MM.1S (cell line): ENCODE data around the gene SPEF2.
"Not testable (repeated sequence)": the region's sequence is repeated elsewhere in the genome, so short reads cannot be mapped to it uniquely, and the experiment has no call there.

Experiments
- DNase-seq: peaks from one replicate; pipeline ENCODE4 v3.0.0-alpha.2; 2015
- H2AFZ ChIP-seq: fragments of 300-600 bp; sonication (generic); 2 replicates; pipeline ENCODE4 v1.6.0; 2016; ENCODE audit warnings: antibody characterized with exemption, low read length
- H3F3A ChIP-seq: fragments of 300-600 bp; sonication (generic); 2 replicates; pipeline ENCODE4 v1.6.1; 2016; ENCODE audit warnings: mild to moderate bottlenecking, antibody characterized with exemption, low read length, moderate library complexity, mixed read lengths; ENCODE audit not compliant: insufficient read depth
- H3K27ac ChIP-seq: fragments of 300-600 bp; sonication (generic); 2 replicates; pipeline ENCODE4 v1.5.1; 2016; ENCODE audit warnings: mild to moderate bottlenecking, low read length
- H3K27me3 ChIP-seq: fragments of 300-600 bp; sonication (generic); replicated peaks from 2 replicates; pipeline ENCODE4 v1.6.0; 2016; ENCODE audit warnings: low read length; ENCODE audit not compliant: insufficient read depth
- H3K36me3 ChIP-seq: fragments of 300-600 bp; sonication (generic); replicated peaks from 2 replicates; pipeline ENCODE4 v1.6.1; 2016; ENCODE audit warnings: mild to moderate bottlenecking, low read length, mixed read lengths; ENCODE audit not compliant: insufficient read depth
- H3K4me1 ChIP-seq: fragments of 300-600 bp; sonication (generic); 2 replicates; pipeline ENCODE4 v1.6.1; 2016; ENCODE audit warnings: low read length, mixed read lengths
- H3K4me2 ChIP-seq: fragments of 300-600 bp; sonication (generic); 2 replicates; pipeline ENCODE4 v1.6.0; 2016; ENCODE audit warnings: low read depth, low read length
- H3K4me3 ChIP-seq: fragments of 300-600 bp; sonication (generic); 2 replicates; pipeline ENCODE4 v1.5.1; 2016; ENCODE audit warnings: low read length, mixed read lengths
- H3K79me2 ChIP-seq: fragments of 300-600 bp; sonication (generic); 2 replicates; pipeline ENCODE4 v1.6.1; 2016; ENCODE audit warnings: mixed run types, low read length, mixed read lengths
- H3K9ac ChIP-seq: fragments of 300-600 bp; sonication (generic); 2 replicates; pipeline ENCODE4 v1.6.1; 2016; ENCODE audit warnings: low read length, mixed read lengths
- H3K9me2 ChIP-seq: fragments of 300-600 bp; sonication (generic); replicated peaks from 2 replicates; pipeline ENCODE4 v1.6.1; 2016; ENCODE audit warnings: mild to moderate bottlenecking, low read length, mixed read lengths; ENCODE audit not compliant: insufficient read depth
- H3K9me3 ChIP-seq: fragments of 300-600 bp; sonication (generic); replicated peaks from 2 replicates; pipeline ENCODE4 v1.6.1; 2016; ENCODE audit warnings: mild to moderate bottlenecking, low read length, mixed read lengths; ENCODE audit not compliant: insufficient read depth
- H4K20me1 ChIP-seq: fragments of 300-600 bp; sonication (generic); 2 replicates; pipeline ENCODE4 v1.6.1; 2016; ENCODE audit warnings: mild to moderate bottlenecking, low read length, moderate library complexity, mixed read lengths; ENCODE audit not compliant: insufficient read depth
- CTCF ChIP-seq: fragments of 300-600 bp; sonication (generic); IDR thresholded peaks from 2 replicates; pipeline ENCODE4 v1.5.1; 2016; ENCODE audit warnings: antibody characterized with exemption, low read length, mixed read lengths
- EZH2 ChIP-seq: fragments of 300-600 bp; sonication (generic); optimal IDR thresholded peaks from 2 replicates; pipeline ENCODE3; 2017; ENCODE audit warnings: low read depth, mild to moderate bottlenecking, antibody characterized with exemption, low read length, mixed read lengths
- EZH2phosphoT487 ChIP-seq: fragments of 300-600 bp; sonication (generic); IDR thresholded peaks from 2 replicates; pipeline ENCODE4 v1.6.1; 2018; ENCODE audit warnings: antibody characterized with exemption, low read length

The SPEF2 gene

GRCh38 chr5:35855187-35855586 is 237.5 kb downstream of the SPEF2 start:
- Histone ChIP-seq H3K36me3 (no peaks in the 10 kb centered on the region), H3K79me2 (no peaks in the 10 kb centered on the region), H3K9me2 (no peaks in the 10 kb centered on the region), H3K27me3 (no peaks in the 10 kb centered on the region), H3K4me3 (no peak overlapping the region), H3K27ac (no peak overlapping the region), H2AFZ (no peak overlapping the region), H3K4me1 (peaks cover 12% of the 10 kb centered on the region), H4K20me1 (no peaks in the 10 kb centered on the region), H3F3A (no peaks in the 10 kb centered on the region), H3K4me2 (no peak overlapping the region), H3K9me3 (no peaks in the 10 kb centered on the region), H3K9ac (no peak overlapping the region)
- no peak for DNase-seq
- TF ChIP-seq EZH2phosphoT487, result no peak
- no peak for TF ChIP-seq CTCF
- TF ChIP-seq EZH2, result no peak

DNA sequence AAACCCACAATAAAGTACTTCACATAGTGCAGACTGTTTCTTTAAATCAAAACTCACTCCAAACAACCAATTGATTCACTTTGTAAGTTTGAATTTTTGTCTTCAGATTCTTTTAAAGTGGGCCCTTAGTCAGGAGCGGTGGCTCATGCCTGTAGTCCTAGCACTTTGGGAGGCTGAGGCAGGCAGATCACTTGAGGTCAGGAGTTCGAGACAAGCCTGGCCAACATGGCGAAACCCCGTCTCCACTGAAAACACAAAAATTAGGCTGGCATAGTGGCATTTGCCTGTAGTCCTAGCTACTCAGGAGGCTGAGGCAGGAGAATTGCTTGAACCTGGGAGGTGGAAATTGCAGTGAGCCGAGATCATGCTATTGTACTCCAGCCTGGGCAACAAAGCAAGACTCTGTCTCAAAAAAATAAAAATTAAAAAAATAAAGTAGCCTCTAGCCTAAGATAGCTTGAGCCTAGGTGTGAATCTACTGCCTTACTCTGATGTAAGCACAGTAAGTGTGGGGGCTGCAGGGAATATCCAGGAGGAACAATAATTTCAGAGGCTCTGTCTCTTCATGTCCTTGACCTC is 238.6 kb downstream of the SPEF2 start:
- not testable (repeated sequence) for H3K4me3 ChIP-seq, H3K9me3 ChIP-seq, H3K27me3 ChIP-seq, H3F3A ChIP-seq, H3K27ac ChIP-seq, H2AFZ ChIP-seq, H3K79me2 ChIP-seq, H3K9ac ChIP-seq, H4K20me1 ChIP-seq, H3K36me3 ChIP-seq, H3K9me2 ChIP-seq, H3K4me2 ChIP-seq, DNase-seq
- peaks cover 12% of the 10 kb centered on the region for H3K4me1 ChIP-seq

- Histone ChIP-seq H3K79me2 (no peaks in the 10 kb centered on the region), H3K9me3 (no peaks in the 10 kb centered on the region), H2AFZ (no peak within 1 kb of the TSS), H3K9ac (no peak within 1 kb of the TSS), H3F3A (no peaks in the 10 kb centered on the region), H3K27me3 (no peaks in the 10 kb centered on the region), H3K4me1 (peaks cover 10% of the 10 kb centered on the region), H3K4me2 (no peak within 1 kb of the TSS), H3K36me3 (no peaks in the 10 kb centered on the region), H3K4me3 (no peak within 1 kb of the TSS), H4K20me1 (no peaks in the 10 kb centered on the region), H3K9me2 (no peaks in the 10 kb centered on the region), H3K27ac (no peak within 1 kb of the TSS)
- no peak for DNase-seq
- TF ChIP-seq EZH2phosphoT487, result no peak
- no peak for TF ChIP-seq CTCF
- no peak for TF ChIP-seq EZH2
Observed at GRCh38 chr5:35856765-35857351, 239.2 kb downstream of the SPEF2 start, which contains the start of gene IL7R. Gene IL7R (plus strand): TSS chr5:35856891. CDS start chr5:35856978, 87 bp downstream.

GRCh38 chr5:35857606-35858205 is 240.0 kb downstream of the SPEF2 start:
- no peak overlapping the region for H2AFZ ChIP-seq
- no peaks in the 10 kb centered on the region for H3K27me3 ChIP-seq
- no peaks in the 10 kb centered on the region for H4K20me1 ChIP-seq
- no peaks in the 10 kb centered on the region for H3K79me2 ChIP-seq
- no peaks in the 10 kb centered on the region for H3K36me3 ChIP-seq
- H3K4me2 ChIP-seq, result no peak overlapping the region
- H3F3A ChIP-seq, result no peaks in the 10 kb centered on the region
- H3K4me1 ChIP-seq, result peaks cover 4% of the 10 kb centered on the region; the same call in 1 of the 2 replicates
- no peak overlapping the region for H3K4me3 ChIP-seq
- no peak for DNase-seq
- H3K9me3 ChIP-seq, result no peaks in the 10 kb centered on the region
- no peaks in the 10 kb centered on the region for H3K9me2 ChIP-seq
- no peak overlapping the region for H3K9ac ChIP-seq
- no peak for TF ChIP-seq EZH2phosphoT487
- no peak for TF ChIP-seq EZH2
- TF ChIP-seq CTCF, result no peak
- no peak overlapping the region for H3K27ac ChIP-seq
